ENCODE results near the gene AHNAK.

Gene AHNAK

GRCh38 chr11:62404901-62405300 lies 141.7 kb downstream of the AHNAK start:
- Histone ChIP-seq H3K9me3 (ENCODE audit: control insufficient read depth in 1 of 2, low read length in 2 of 2) (no peaks in the 10 kb centered on the region), H3K9ac (ENCODE audit: low read depth in 1 of 2, low read length in 2 of 2) (no peak overlapping the region), H3K27me3 (ENCODE audit: control insufficient read depth in 1 of 2, insufficient read depth in 2 of 2, low read length in 2 of 2) (no peaks in the 10 kb centered on the region), H3K36me3 (ENCODE audit: control insufficient read depth in 1 of 2, insufficient read depth in 2 of 2, low read length in 2 of 2) (no peaks in the 10 kb centered on the region), H3K27ac (ENCODE audit: low read depth, low read length) (no peak overlapping the region), H3K4me1 (ENCODE audit: control insufficient read depth in 1 of 2, insufficient read depth in 2 of 2, low read length in 2 of 2) (peaks cover 15 to 31% of the 10 kb centered on the region in 2 donors), H3K4me3 (ENCODE audit: low read depth in 1 of 2, low read length in 2 of 2) (no peak overlapping the region)

GRCh38 chr11:62404435-62404834 lies 142.2 kb downstream of the AHNAK start:
- Histone ChIP-seq H3K36me3 (ENCODE audit: control insufficient read depth in 1 of 2, insufficient read depth in 2 of 2, low read length in 2 of 2) (no peaks in the 10 kb centered on the region), H3K4me1 (ENCODE audit: control insufficient read depth in 1 of 2, insufficient read depth in 2 of 2, low read length in 2 of 2) (peaks cover 15 to 35% of the 10 kb centered on the region in 2 donors), H3K9ac (ENCODE audit: low read depth in 1 of 2, low read length in 2 of 2) (no peak overlapping the region), H3K27ac (ENCODE audit: low read depth, low read length) (no peak overlapping the region), H3K27me3 (ENCODE audit: control insufficient read depth in 1 of 2, insufficient read depth in 2 of 2, low read length in 2 of 2) (no peaks in the 10 kb centered on the region), H3K4me3 (ENCODE audit: low read depth in 1 of 2, low read length in 2 of 2) (no peak overlapping the region), H3K9me3 (ENCODE audit: control insufficient read depth in 1 of 2, low read length in 2 of 2) (no peaks in the 10 kb centered on the region)

GRCh38 chr11:62402960-62403730 lies 143.5 kb downstream of the AHNAK start:
- no peak overlapping the region for H3K9ac ChIP-seq (ENCODE audit: low read depth in 1 of 2, low read length in 2 of 2)
- no peaks in the 10 kb centered on the region for H3K27me3 ChIP-seq (ENCODE audit: control insufficient read depth in 1 of 2, insufficient read depth in 2 of 2, low read length in 2 of 2)
- no peak overlapping the region for H3K27ac ChIP-seq (ENCODE audit: low read depth, low read length)
- H3K4me3 ChIP-seq (ENCODE audit: low read depth in 1 of 2, low read length in 2 of 2), result no peak overlapping the region
- H3K9me3 ChIP-seq (ENCODE audit: control insufficient read depth in 1 of 2, low read length in 2 of 2), result no peaks in the 10 kb centered on the region
- no peaks in the 10 kb centered on the region for H3K36me3 ChIP-seq (ENCODE audit: control insufficient read depth in 1 of 2, insufficient read depth in 2 of 2, low read length in 2 of 2)
- H3K4me1 ChIP-seq (ENCODE audit: control insufficient read depth in 1 of 2, insufficient read depth in 2 of 2, low read length in 2 of 2), result peaks cover 15 to 40% of the 10 kb centered on the region in 2 donors

DNA sequence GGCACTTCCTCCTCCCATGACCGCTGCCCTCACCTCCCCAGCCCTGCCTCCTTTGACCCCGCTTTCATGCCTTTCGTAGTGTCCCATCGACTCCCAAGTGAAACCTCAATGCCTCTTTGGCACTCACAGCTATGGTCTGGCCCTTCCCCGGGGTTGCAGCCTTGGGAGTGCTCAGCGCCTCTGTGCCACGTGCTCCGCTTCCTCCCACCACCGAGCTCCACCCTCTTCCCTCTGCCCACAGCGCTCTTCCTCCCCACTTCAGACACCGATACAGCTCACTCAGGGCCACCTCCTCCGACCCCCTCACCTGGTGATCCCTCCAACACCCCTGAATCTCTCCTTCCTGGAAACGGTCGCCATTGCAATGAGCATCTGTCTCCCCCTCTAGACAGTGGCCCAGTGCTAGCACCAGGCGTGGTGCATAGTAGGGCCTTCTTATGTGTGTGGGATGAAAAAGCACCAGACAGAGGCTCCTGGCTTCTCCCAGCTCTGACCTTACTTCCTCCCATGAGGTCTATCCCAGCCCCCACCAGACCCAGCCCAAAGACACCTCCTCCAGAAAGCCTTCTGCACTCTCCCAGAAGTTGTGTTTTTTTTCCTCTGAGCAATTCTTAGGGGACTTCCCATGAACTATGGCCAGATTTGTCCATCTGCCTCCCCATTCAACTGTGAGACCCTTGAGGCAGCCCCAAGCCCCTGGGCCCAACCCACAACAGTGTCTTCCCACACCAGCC lies 144.2 kb downstream of the AHNAK start:
- no peak overlapping the region for H3K27ac ChIP-seq (ENCODE audit: low read depth, low read length)
- peak overlapping the region in 1 of 2 donors; percentile 16 for H3K4me3 ChIP-seq (ENCODE audit: low read depth in 1 of 2, low read length in 2 of 2)
- H3K9me3 ChIP-seq (ENCODE audit: control insufficient read depth in 1 of 2, low read length in 2 of 2), result no peaks in the 10 kb centered on the region
- peak overlapping the region in 1 of 2 donors; percentile 43 for H3K9ac ChIP-seq (ENCODE audit: low read depth in 1 of 2, low read length in 2 of 2)
- H3K4me1 ChIP-seq (ENCODE audit: control insufficient read depth in 1 of 2, insufficient read depth in 2 of 2, low read length in 2 of 2), result peaks cover 15 to 40% of the 10 kb centered on the region in 2 donors
- H3K27me3 ChIP-seq (ENCODE audit: control insufficient read depth in 1 of 2, insufficient read depth in 2 of 2, low read length in 2 of 2), result no peaks in the 10 kb centered on the region
- no peaks in the 10 kb centered on the region for H3K36me3 ChIP-seq (ENCODE audit: control insufficient read depth in 1 of 2, insufficient read depth in 2 of 2, low read length in 2 of 2)

- Histone ChIP-seq H3K9me3 (ENCODE audit: control insufficient read depth in 1 of 2, low read length in 2 of 2) (no peaks in the 10 kb centered on the region), H3K27ac (ENCODE audit: low read depth, low read length) (no peak overlapping the region), H3K9ac (ENCODE audit: low read depth in 1 of 2, low read length in 2 of 2) (no peak overlapping the region), H3K36me3 (ENCODE audit: control insufficient read depth in 1 of 2, insufficient read depth in 2 of 2, low read length in 2 of 2) (no peaks in the 10 kb centered on the region), H3K27me3 (ENCODE audit: control insufficient read depth in 1 of 2, insufficient read depth in 2 of 2, low read length in 2 of 2) (no peaks in the 10 kb centered on the region), H3K4me3 (ENCODE audit: low read depth in 1 of 2, low read length in 2 of 2) (peak overlapping the region in 1 of 2 donors; percentile 16), H3K4me1 (ENCODE audit: control insufficient read depth in 1 of 2, insufficient read depth in 2 of 2, low read length in 2 of 2) (peaks cover 15 to 40% of the 10 kb centered on the region in 2 donors)
Measured at GRCh38 chr11:62401811-62402210, 144.8 kb downstream of the AHNAK start.

DNA sequence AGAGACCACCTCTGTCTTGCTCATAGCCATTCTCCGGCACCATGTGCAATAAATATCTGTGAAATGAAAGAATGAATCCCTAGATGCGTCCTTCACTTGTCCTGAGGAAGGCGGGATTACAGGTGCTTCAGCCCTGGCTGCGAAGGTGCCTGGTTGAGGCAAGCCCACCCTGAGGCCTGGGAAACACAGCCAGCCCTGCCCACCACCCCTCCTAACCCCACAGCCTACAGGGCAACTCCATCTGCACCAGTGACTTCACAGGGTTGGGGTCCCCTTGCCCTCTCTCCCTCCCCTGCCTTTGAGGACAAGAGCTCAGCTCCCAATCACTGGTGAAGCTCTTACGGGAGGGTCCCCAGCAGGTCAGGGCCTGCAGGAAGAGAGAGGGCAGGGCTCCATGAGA lies 145.2 kb downstream of the AHNAK start:
- H3K27me3 ChIP-seq (ENCODE audit: control insufficient read depth in 1 of 2, insufficient read depth in 2 of 2, low read length in 2 of 2), result no peaks in the 10 kb centered on the region
- no peaks in the 10 kb centered on the region for H3K36me3 ChIP-seq (ENCODE audit: control insufficient read depth in 1 of 2, insufficient read depth in 2 of 2, low read length in 2 of 2)
- no peak overlapping the region for H3K27ac ChIP-seq (ENCODE audit: low read depth, low read length)
- no peak overlapping the region for H3K9ac ChIP-seq (ENCODE audit: low read depth in 1 of 2, low read length in 2 of 2)
- H3K4me1 ChIP-seq (ENCODE audit: control insufficient read depth in 1 of 2, insufficient read depth in 2 of 2, low read length in 2 of 2), result peaks cover 15 to 40% of the 10 kb centered on the region in 2 donors
- H3K4me3 ChIP-seq (ENCODE audit: low read depth in 1 of 2, low read length in 2 of 2), result peak overlapping the region in 1 of 2 donors; percentile 16
- H3K9me3 ChIP-seq (ENCODE audit: control insufficient read depth in 1 of 2, low read length in 2 of 2), result no peaks in the 10 kb centered on the region

DNA sequence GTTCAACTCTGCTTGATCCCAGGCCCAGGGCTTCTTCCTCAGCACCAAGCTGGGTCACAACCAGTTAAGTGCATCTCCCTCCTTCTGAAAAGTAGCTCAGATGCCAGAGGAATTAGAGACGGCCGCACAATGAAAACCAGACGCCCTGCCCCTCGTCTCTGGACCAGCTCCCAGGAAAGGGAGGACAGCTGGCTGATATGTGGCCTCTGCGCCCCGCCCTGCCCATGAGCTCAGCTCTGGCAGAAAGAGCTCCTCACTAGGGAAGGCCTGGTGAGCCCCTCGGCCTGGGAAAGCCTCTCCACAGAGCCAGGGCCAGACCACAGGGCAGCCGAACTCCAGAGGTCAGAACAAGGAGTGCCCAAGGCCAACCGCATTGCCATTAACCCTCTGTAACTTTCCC lies 145.8 kb downstream of the AHNAK start:
- peaks cover 15 to 40% of the 10 kb centered on the region in 2 donors for H3K4me1 ChIP-seq (ENCODE audit: control insufficient read depth in 1 of 2, insufficient read depth in 2 of 2, low read length in 2 of 2)

DNA sequence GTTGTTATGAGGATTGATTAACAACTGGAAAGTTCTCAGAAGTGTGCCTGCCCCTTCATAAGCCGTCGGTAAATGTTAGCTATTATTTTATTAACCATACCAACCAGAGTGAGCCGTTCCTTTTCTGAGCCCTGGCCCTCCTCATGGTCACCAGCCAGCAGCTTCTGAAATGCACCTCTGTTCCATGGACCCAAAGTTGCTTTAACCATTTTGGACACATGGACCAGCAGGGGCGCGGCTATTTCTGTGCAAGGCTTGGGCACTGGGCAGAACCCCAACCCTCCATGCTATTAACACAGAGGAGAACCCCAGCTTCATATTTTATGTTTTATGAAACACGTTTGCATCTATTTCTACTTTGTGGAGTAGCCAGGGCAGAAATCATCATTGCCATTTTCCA lies 146.3 kb downstream of the AHNAK start:
- no peaks in the 10 kb centered on the region for H3K36me3 ChIP-seq (ENCODE audit: control insufficient read depth in 1 of 2, insufficient read depth in 2 of 2, low read length in 2 of 2)
- no peak overlapping the region for H3K4me3 ChIP-seq (ENCODE audit: low read depth in 1 of 2, low read length in 2 of 2)
- H3K9ac ChIP-seq (ENCODE audit: low read depth in 1 of 2, low read length in 2 of 2), result no peak overlapping the region
- no peak overlapping the region for H3K27ac ChIP-seq (ENCODE audit: low read depth, low read length)
- H3K9me3 ChIP-seq (ENCODE audit: control insufficient read depth in 1 of 2, low read length in 2 of 2), result no peaks in the 10 kb centered on the region
- H3K27me3 ChIP-seq (ENCODE audit: control insufficient read depth in 1 of 2, insufficient read depth in 2 of 2, low read length in 2 of 2), result no peaks in the 10 kb centered on the region
- peaks cover 18 to 42% of the 10 kb centered on the region in 2 donors for H3K4me1 ChIP-seq (ENCODE audit: control insufficient read depth in 1 of 2, insufficient read depth in 2 of 2, low read length in 2 of 2)

More for the DNA sequence above, 145.8 kb downstream of the AHNAK start:
- H3K36me3 ChIP-seq (ENCODE audit: control insufficient read depth in 1 of 2, insufficient read depth in 2 of 2, low read length in 2 of 2), result no peaks in the 10 kb centered on the region
- H3K9me3 ChIP-seq (ENCODE audit: control insufficient read depth in 1 of 2, low read length in 2 of 2), result no peaks in the 10 kb centered on the region
- H3K27ac ChIP-seq (ENCODE audit: low read depth, low read length), result no peak overlapping the region
- no peak overlapping the region for H3K4me3 ChIP-seq (ENCODE audit: low read depth in 1 of 2, low read length in 2 of 2)
- H3K27me3 ChIP-seq (ENCODE audit: control insufficient read depth in 1 of 2, insufficient read depth in 2 of 2, low read length in 2 of 2), result no peaks in the 10 kb centered on the region
- H3K9ac ChIP-seq (ENCODE audit: low read depth in 1 of 2, low read length in 2 of 2), result no peak overlapping the region

GRCh38 chr11:62399878-62400266 lies 146.7 kb downstream of the AHNAK start:
- Histone ChIP-seq H3K4me3 (ENCODE audit: low read depth in 1 of 2, low read length in 2 of 2) (no peak overlapping the region), H3K9ac (ENCODE audit: low read depth in 1 of 2, low read length in 2 of 2) (no peak overlapping the region)

DNA sequence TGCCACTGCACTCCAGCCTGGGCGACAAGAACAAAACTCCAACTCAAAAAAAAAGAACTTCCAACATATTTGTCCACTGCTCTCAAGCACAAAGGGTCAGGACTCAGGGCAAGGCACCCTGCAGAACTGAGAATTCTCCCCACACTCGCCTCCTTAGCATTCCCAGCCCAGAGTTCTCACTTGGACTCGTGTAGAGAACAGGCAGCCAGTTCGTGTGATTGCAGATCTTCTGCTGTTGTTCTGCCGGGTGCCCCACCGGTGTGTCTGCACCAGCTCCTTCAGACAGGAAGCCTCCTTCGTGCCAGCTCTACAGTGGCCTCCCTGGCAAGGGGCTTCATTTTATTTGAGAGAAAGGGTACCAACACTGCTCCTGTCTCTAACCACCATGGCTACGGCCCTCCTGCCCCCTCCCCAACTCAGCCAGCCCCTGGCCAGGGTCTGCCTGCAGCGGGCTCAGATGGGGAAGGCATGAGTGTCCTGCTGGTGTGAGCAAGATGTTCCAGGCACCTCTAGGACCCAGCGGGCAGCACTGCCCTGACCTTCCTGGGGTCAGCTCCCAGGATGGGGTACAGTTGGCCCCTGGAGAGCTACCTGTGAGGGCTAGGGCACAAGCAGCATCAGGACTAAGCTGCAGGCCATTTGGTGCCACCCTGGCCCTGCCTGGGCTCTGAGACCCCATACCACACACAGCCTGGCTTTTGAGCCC lies 147.3 kb downstream of the AHNAK start:
- no peak overlapping the region for H3K4me3 ChIP-seq (ENCODE audit: low read depth in 1 of 2, low read length in 2 of 2)
- H3K4me1 ChIP-seq (ENCODE audit: control insufficient read depth in 1 of 2, insufficient read depth in 2 of 2, low read length in 2 of 2), result peaks cover 15 to 43% of the 10 kb centered on the region in 2 donors
- H3K36me3 ChIP-seq (ENCODE audit: control insufficient read depth in 1 of 2, insufficient read depth in 2 of 2, low read length in 2 of 2), result no peaks in the 10 kb centered on the region
- no peaks in the 10 kb centered on the region for H3K27me3 ChIP-seq (ENCODE audit: control insufficient read depth in 1 of 2, insufficient read depth in 2 of 2, low read length in 2 of 2)
- H3K9ac ChIP-seq (ENCODE audit: low read depth in 1 of 2, low read length in 2 of 2), result no peak overlapping the region
- no peaks in the 10 kb centered on the region for H3K9me3 ChIP-seq (ENCODE audit: control insufficient read depth in 1 of 2, low read length in 2 of 2)
- no peak overlapping the region for H3K27ac ChIP-seq (ENCODE audit: low read depth, low read length)

More at GRCh38 chr11:62399878-62400266, 146.7 kb downstream of the AHNAK start:
- Histone ChIP-seq H3K36me3 (ENCODE audit: control insufficient read depth in 1 of 2, insufficient read depth in 2 of 2, low read length in 2 of 2) (no peaks in the 10 kb centered on the region), H3K27me3 (ENCODE audit: control insufficient read depth in 1 of 2, insufficient read depth in 2 of 2, low read length in 2 of 2) (no peaks in the 10 kb centered on the region), H3K4me1 (ENCODE audit: control insufficient read depth in 1 of 2, insufficient read depth in 2 of 2, low read length in 2 of 2) (peaks cover 17 to 43% of the 10 kb centered on the region in 2 donors), H3K9me3 (ENCODE audit: control insufficient read depth in 1 of 2, low read length in 2 of 2) (no peaks in the 10 kb centered on the region), H3K27ac (ENCODE audit: low read depth, low read length) (no peak overlapping the region)
